Psoas muscle (tissue), 8 donors: ENCODE data around the gene MRPS31. TPM values are rescaled to one million over a fixed set of nuclear protein-coding genes. Genes with fewer than 3 reads are reported as not detected.
A peak's percentile ranks its signal among the peaks of the same experiment; 100 is the strongest.

ENCODE experiments used
- ATAC-seq, 4 donors: fragments of 200-7000 bp; cut with Tn5 transposase; one replicate each; pipeline ENCODE4 v1.9.1; 2020; ENCODE audit warnings: moderate library complexity in 3 of 4, mild to moderate bottlenecking in 2 of 4
- DNase-seq, 2 donors: peaks; one replicate each; pipeline ENCODE4 v3.0.0-alpha.2; 2020
- H3K27ac ChIP-seq: fragments of 200-600 bp; one replicate; pipeline ENCODE4 v1.8.0; 2022
- H3K27me3 ChIP-seq, 3 donors: fragments of 200-600 bp in 1 of 3; one replicate each; pipeline versions ENCODE4 v1.6.1 to v1.8.0; 2013 to 2022; ENCODE audit warnings: low read length in 2 of 3, mild to moderate bottlenecking in 2 of 3, moderate library complexity in 1 of 3; ENCODE audit not compliant: insufficient read depth in 3 of 3
- H3K36me3 ChIP-seq, 2 donors: fragments of 200-600 bp in 1 of 2; one replicate each; pipeline versions ENCODE4 v1.6.1 to v1.8.0; 2013 to 2022; ENCODE audit warnings: low read depth in 1 of 2, mild to moderate bottlenecking in 1 of 2, moderate library complexity in 1 of 2; ENCODE audit not compliant: insufficient read depth in 1 of 2
- H3K4me1 ChIP-seq: fragments of 200-600 bp; one replicate; pipeline ENCODE4 v1.8.0; 2022
- H3K4me3 ChIP-seq: fragments of 200-600 bp; one replicate; pipeline ENCODE4 v1.8.0; 2022; ENCODE audit warnings: mild to moderate bottlenecking
- H3K9me3 ChIP-seq: fragments of 200-600 bp; one replicate; pipeline ENCODE4 v1.8.0; 2022
- WGBS, 3 donors: extraction: QIAGEN DNeasy Blood & Tissue Kit; methylation state at CpG; one replicate each; pipeline versions ENCODE4 v1.1.6 to v1.1.7; 2013; 5-methylcytosine and 5-hydroxymethylcytosine counted together
- intact Hi-C, 2 donors: fragments of 100-400 bp; cut with DNase I; formaldehyde crosslinking; loops; one replicate each; pipeline versions ENCODE4 v1.11.0 to v1.14.2; 2022
- polyA plus RNA-seq, 3 donors: library from polyadenylated mRNA; stranded (reverse); fragments of 200-250 nt; gene quantifications; one replicate each; pipeline ENCODE4 v1.2.3, GENCODE V29; 2013
- total RNA-seq, 4 donors: library from RNA; stranded (reverse); fragmentation: NEBNext Ultra II Directional in 2 of 4; extraction: Animal tissue kit (Norgen Biotek cat#: 25700) in 2 of 4; gene quantifications; one replicate each; pipeline versions ENCODE4 v1.2.1 to v1.2.4, GENCODE V29; 2021 to 2023
- TF ChIP-seq, protein P1 (sequence below): fragments of 200-600 bp; IDR thresholded peaks from one replicate; pipeline ENCODE4 v1.8.0; 2022; ENCODE audit warnings: antibody characterized with exemption
- donor health status: healthy with polysubstance abuse.
- donor health status: DM: no; HTN: no; CAD: no; lungs with moderate emphysema.
- donor health status: Bipolar disorder and iron deficiency.
- donor health status: healthy.
- donor health status: DM: yes; HTN: yes; CAD: no.
- donor health status: DM: no; HTN: no; CAD: no.
- donor health status: DM: no; HTN: no; CAD: no.
- donor health status: DM: yes; HTN: yes; CAD: no.

Gene MRPS31
- total and polyA plus RNA-seq, 7 donors: 23.3 to 36.6 (median 26.8) TPM

DNA sequence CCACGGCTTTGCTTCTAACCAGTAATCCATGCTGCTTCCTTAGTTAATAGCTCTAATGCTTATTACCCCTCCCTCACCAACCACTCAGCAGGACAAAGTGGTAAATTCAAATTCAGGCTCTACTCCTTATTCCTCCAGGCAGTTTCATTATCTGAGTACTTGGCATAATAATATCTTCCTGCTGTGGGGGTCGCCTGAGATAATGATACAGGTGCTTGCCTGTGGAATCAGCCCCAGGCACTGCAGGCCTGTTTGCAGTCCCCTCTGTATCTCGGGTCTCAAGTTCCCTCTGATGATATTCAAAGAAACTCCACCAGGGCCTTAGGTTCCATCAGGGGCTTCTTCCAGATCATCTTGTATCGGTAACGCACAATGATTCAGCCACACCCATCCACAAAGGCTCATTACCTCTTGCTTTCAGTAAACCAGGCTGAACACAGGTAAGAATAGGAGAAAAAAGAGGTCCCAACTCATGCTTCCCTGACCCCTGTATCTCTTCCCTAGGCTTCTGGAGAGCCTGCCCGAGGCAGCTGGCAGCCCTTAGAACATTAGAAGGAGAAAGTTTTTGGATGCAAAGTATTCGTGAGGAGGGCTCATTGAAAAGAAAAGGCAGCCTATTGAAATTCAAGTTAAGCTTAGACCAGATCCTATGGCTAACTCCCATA, 90.2 kb downstream of the MRPS31 start:
- WGBS, 3 donors: 79 to 81% (median 81%) methylated on average over 7 of the region's 7 CpGs
- no peak for DNase-seq
- peak overlapping the region; percentile 55 for H3K27ac ChIP-seq
- H3K27me3 ChIP-seq: no peaks in the 10 kb centered on the region
- TF ChIP-seq, protein P1, sequence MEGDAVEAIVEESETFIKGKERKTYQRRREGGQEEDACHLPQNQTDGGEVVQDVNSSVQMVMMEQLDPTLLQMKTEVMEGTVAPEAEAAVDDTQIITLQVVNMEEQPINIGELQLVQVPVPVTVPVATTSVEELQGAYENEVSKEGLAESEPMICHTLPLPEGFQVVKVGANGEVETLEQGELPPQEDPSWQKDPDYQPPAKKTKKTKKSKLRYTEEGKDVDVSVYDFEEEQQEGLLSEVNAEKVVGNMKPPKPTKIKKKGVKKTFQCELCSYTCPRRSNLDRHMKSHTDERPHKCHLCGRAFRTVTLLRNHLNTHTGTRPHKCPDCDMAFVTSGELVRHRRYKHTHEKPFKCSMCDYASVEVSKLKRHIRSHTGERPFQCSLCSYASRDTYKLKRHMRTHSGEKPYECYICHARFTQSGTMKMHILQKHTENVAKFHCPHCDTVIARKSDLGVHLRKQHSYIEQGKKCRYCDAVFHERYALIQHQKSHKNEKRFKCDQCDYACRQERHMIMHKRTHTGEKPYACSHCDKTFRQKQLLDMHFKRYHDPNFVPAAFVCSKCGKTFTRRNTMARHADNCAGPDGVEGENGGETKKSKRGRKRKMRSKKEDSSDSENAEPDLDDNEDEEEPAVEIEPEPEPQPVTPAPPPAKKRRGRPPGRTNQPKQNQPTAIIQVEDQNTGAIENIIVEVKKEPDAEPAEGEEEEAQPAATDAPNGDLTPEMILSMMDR: no peak
- ATAC-seq: no peak
- H3K9me3 ChIP-seq: no peaks in the 10 kb centered on the region
- H3K4me3 ChIP-seq: no peak overlapping the region
- intact Hi-C loops: loop anchor here (2.0 to 10.0 kb wide), 5 partner anchors 612 to 998 kb away; no protein-coding TSS in a partner anchor
- no peaks in the 10 kb centered on the region for H3K36me3 ChIP-seq
- peaks cover 25% of the 10 kb centered on the region for H3K4me1 ChIP-seq

DNA sequence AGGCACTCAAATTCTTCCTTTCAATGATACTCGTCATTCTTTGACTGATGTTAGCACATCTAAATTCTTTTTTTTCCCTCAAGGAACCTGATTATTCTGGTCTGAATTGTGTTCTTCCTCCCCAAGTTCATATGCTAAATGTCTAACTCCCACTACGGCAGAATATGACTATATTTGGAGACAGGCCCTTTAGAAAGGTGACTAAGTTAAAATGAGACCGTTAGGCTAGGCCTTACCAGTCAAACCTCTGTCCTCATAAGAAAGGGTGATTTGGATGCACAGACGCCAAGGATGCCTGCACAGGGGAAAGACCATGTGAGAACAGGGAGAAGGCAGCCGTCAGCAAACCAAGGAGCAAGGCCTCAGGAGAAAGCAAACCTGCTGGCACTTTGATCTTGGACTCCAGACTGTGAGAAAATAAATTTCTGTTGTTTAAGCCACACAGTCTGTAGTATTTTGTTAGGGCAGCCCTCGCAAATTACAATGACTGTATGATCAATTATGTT, 91.5 kb downstream of the MRPS31 start:
- Histone ChIP-seq H3K9me3 (no peaks in the 10 kb centered on the region), H3K36me3 (no peaks in the 10 kb centered on the region), H3K27ac (no peak overlapping the region), H3K4me1 (peaks cover 25% of the 10 kb centered on the region), H3K27me3 (no peaks in the 10 kb centered on the region), H3K4me3 (no peak overlapping the region)
- 96 to 98% (median 97%) methylated on average over 6 of the region's 6 CpGs for WGBS, 3 donors
- DNase-seq: no peak
- ATAC-seq: no peak
- TF ChIP-seq, protein P1: no peak
- intact Hi-C loops: loop anchor here in 1 of 2 donors (5.0 kb wide), 1 partner anchor 277 kb away; no protein-coding TSS in a partner anchor

Other genes starting within 250 kb of the MRPS31 start
- 100 to 1,000 TPM in 2 of 4 donors, 10 to 100 TPM in 2; 54.3 to 160 (median 91.1) TPM for gene FOXO1, start 104.5 kb downstream of the MRPS31 start, total RNA-seq
- gene FOXO1, start 104.5 kb downstream of the MRPS31 start, polyA plus RNA-seq: 10 to 100 TPM; 23.8 to 83.2 (median 68.3) TPM
- 10 to 100 TPM in 1 of 4 donors, 1 to 10 TPM in 3; 4.9 to 12.7 (median 5.0) TPM for gene SLC25A15, start 18.4 kb upstream of the MRPS31 start, total RNA-seq
- gene SLC25A15, start 18.4 kb upstream of the MRPS31 start, polyA plus RNA-seq: 10 to 100 TPM in 2 of 3 donors, 1 to 10 TPM in 1; 3.8 to 15.8 (median 10.1) TPM
- gene ELF1, start 248.1 kb upstream of the MRPS31 start, total RNA-seq: 10 to 100 TPM; 20.5 to 25.9 (median 22.6) TPM
- 10 to 100 TPM in 2 of 3 donors, 1 to 10 TPM in 1; 7.3 to 28.6 (median 13.0) TPM for gene ELF1, start 248.1 kb upstream of the MRPS31 start, polyA plus RNA-seq